ENCODE results near the gene IFT122.
"Not testable (repeated sequence)": the region's sequence is repeated elsewhere in the genome, so short reads cannot be mapped to it uniquely, and the experiment has no call there.

IFT122 gene

GRCh38 chr3:129524081-129524480 is 84.1 kb downstream of the IFT122 start:
- no peak for DNase-seq

GRCh38 chr3:129525341-129525968 is 85.4 kb downstream of the IFT122 start:
- DNase-seq: peak; percentile 14 to 32

GRCh38 chr3:129526121-129526900 is 86.3 kb downstream of the IFT122 start:
- DNase-seq: no peak

GRCh38 chr3:129527262-129527661 is 87.2 kb downstream of the IFT122 start:
- no peak for DNase-seq

- DNase-seq: no peak
Observed at GRCh38 chr3:129528589-129529100, 88.6 kb downstream of the IFT122 start, which contains the start of gene RHO. TSS of gene RHO (plus strand) at chr3:129528639. CDS start at chr3:129528734, 95 bp downstream.

GRCh38 chr3:129529436-129530210 is 89.6 kb downstream of the IFT122 start:
- DNase-seq: no peak

- no peak for DNase-seq
Observed at GRCh38 chr3:129530251-129530791, 90.3 kb downstream of the IFT122 start.

- DNase-seq: no peak
Observed at GRCh38 chr3:129530821-129531220, 90.8 kb downstream of the IFT122 start.

- no peak for DNase-seq
Observed at GRCh38 chr3:129531699-129532098, 91.7 kb downstream of the IFT122 start.

- no peak for DNase-seq
Observed at GRCh38 chr3:129532261-129532660, 92.2 kb downstream of the IFT122 start.

GRCh38 chr3:129533406-129533805 is 93.4 kb downstream of the IFT122 start:
- DNase-seq: no peak

- no peak for DNase-seq
Observed at GRCh38 chr3:129534428-129535027, 94.5 kb downstream of the IFT122 start.

- no peak for DNase-seq
Observed at GRCh38 chr3:129535075-129535474, 95.1 kb downstream of the IFT122 start.

GRCh38 chr3:129536374-129536667 is 96.3 kb downstream of the IFT122 start:
- no peak for DNase-seq

GRCh38 chr3:129536804-129537203 is 96.8 kb downstream of the IFT122 start:
- DNase-seq: no peak

- DNase-seq: no peak
Observed at GRCh38 chr3:129539206-129539605, 99.2 kb downstream of the IFT122 start.

GRCh38 chr3:129540776-129541516 is 100.9 kb downstream of the IFT122 start:
- no peak for DNase-seq

GRCh38 chr3:129542747-129543146 is 102.7 kb downstream of the IFT122 start:
- DNase-seq: no peak

GRCh38 chr3:129543156-129543790 is 103.2 kb downstream of the IFT122 start, which contains the start of gene H1-8:
TSS of gene H1-8 (plus strand) at chr3:129543175. CDS start at chr3:129543219, 44 bp downstream.
- no peak for DNase-seq

- DNase-seq: no peak
Observed at GRCh38 chr3:129543999-129544398, 104.0 kb downstream of the IFT122 start.

- not testable (repeated sequence) for DNase-seq
Observed at GRCh38 chr3:129545951-129546350, 105.9 kb downstream of the IFT122 start.

Measured in activated CD4-positive, alpha-beta T cell treated with anti-CD3 and anti-CD28 coated beads, Interleukin-2, amount 50 U/mL, for 48 hours (primary cell).